ENCODE measurements around the gene DUOX1. TPM values are rescaled to one million over a fixed set of nuclear protein-coding genes. Genes with fewer than 3 reads are reported as not detected.
A peak's percentile ranks its signal among the peaks of the same experiment; 100 is the strongest.

Gene DUOX1
- total and polyA plus RNA-seq, 8 donors: 2.9 to 114 (median 62.6) TPM; not detected in 1

GRCh38 chr15:45087513-45087912 lies 42.3 kb upstream of the DUOX1 start:
- no peak for DNase-seq
- H3K4me1 ChIP-seq: peaks cover 9 to 23% (median 10%) of the 10 kb centered on the region in 4 donors
- H3K36me3 ChIP-seq: no peaks in the 10 kb centered on the region
- H3K9me3 ChIP-seq: no peaks in the 10 kb centered on the region
- intact Hi-C loops (cut with DNase I; ENCODE audit: low total_unique reads): no loop called here
- TF ChIP-seq POLR2A (IDR thresholded peaks at IDR 0.05) (no peak), POLR2AphosphoS5 (IDR thresholded peaks at IDR 0.05) (no peak), EP300 (IDR thresholded peaks at IDR 0.05) (no peak), CTCF (IDR thresholded peaks at IDR 0.05) (no peak)
- H3K27me3 ChIP-seq: peaks cover 0 to 6% (median 0%) of the 10 kb centered on the region in 3 donors
- H3K27ac ChIP-seq: no peak overlapping the region
- H3K4me3 ChIP-seq: no peak overlapping the region
- WGBS, 5 donors: 50 to 69% (median 65%) methylated on average over 1 of the region's 1 CpG

GRCh38 chr15:45088801-45089711 lies 40.7 kb upstream of the DUOX1 start:
- intact Hi-C loops (cut with DNase I; ENCODE audit: low total_unique reads): no loop called here
- no peak for DNase-seq
- no peak overlapping the region for H3K4me3 ChIP-seq
- H3K4me1 ChIP-seq: peaks cover 0 to 14% (median 2%) of the 10 kb centered on the region in 4 donors
- 86 to 93% (median 87%) methylated on average over 10 of the region's 10 CpGs for WGBS, 5 donors
- no peak for TF ChIP-seq EP300 (IDR thresholded peaks at IDR 0.05)
- no peak for TF ChIP-seq CTCF (IDR thresholded peaks at IDR 0.05)
- no peak for TF ChIP-seq POLR2AphosphoS5 (IDR thresholded peaks at IDR 0.05)
- no peaks in the 10 kb centered on the region for H3K9me3 ChIP-seq
- no peaks in the 10 kb centered on the region for H3K36me3 ChIP-seq
- no peak overlapping the region for H3K27ac ChIP-seq
- peaks cover 0 to 6% (median 0%) of the 10 kb centered on the region in 3 donors for H3K27me3 ChIP-seq

- no peak overlapping the region for H3K27ac ChIP-seq
- H3K27me3 ChIP-seq: peaks cover 0 to 6% (median 0%) of the 10 kb centered on the region in 3 donors
- no peaks in the 10 kb centered on the region for H3K9me3 ChIP-seq
- intact Hi-C loops (cut with DNase I; ENCODE audit: low total_unique reads): no loop called here
- H3K36me3 ChIP-seq: no peaks in the 10 kb centered on the region
- DNase-seq: no peak
- no peak overlapping the region for H3K4me3 ChIP-seq
- WGBS, 5 donors: 57 to 66% (median 61%) methylated on average over 3 of the region's 3 CpGs
- TF ChIP-seq POLR2AphosphoS5 (IDR thresholded peaks at IDR 0.05) (no peak), EP300 (IDR thresholded peaks at IDR 0.05) (no peak), CTCF (IDR thresholded peaks at IDR 0.05) (no peak), POLR2A (IDR thresholded peaks at IDR 0.05) (no peak)
- H3K4me1 ChIP-seq: peaks cover 0 to 7% (median under 1%) of the 10 kb centered on the region in 4 donors
These were observed 40.0 kb upstream of the DUOX1 start for GRCh38 chr15:45089712-45090373.

- Histone ChIP-seq H3K36me3 (no peaks in the 10 kb centered on the region), H3K4me1 (no peaks in the 10 kb centered on the region), H3K9me3 (no peaks in the 10 kb centered on the region), H3K27ac (peak overlapping the region in 2 of 5 donors; percentile 7 to 48), H3K4me3 (no peak overlapping the region), H3K27me3 (peaks cover 0 to 4% (median 0%) of the 10 kb centered on the region in 3 donors)
- no peak for DNase-seq
- intact Hi-C loops (cut with DNase I; ENCODE audit: low total_unique reads): no loop called here
- WGBS, 5 donors: 52 to 62% (median 57%) methylated on average over 7 of the region's 7 CpGs
- TF ChIP-seq POLR2AphosphoS5 (IDR thresholded peaks at IDR 0.05): no peak
- TF ChIP-seq CTCF (IDR thresholded peaks at IDR 0.05): no peak
- no peak for TF ChIP-seq POLR2A (IDR thresholded peaks at IDR 0.05)
- TF ChIP-seq EP300 (IDR thresholded peaks at IDR 0.05): no peak
These were observed 38.6 kb upstream of the DUOX1 start for GRCh38 chr15:45091161-45091560.
